B cell (primary cell): Measurements from ENCODE around the gene IL13. TPM values are rescaled to one million over a fixed set of nuclear protein-coding genes. Genes with fewer than 3 reads are reported as not detected.

ENCODE experiments used
- ATAC-seq: fragments of 200-7000 bp; cut with Tn5 transposase; one replicate; pipeline ENCODE4 v1.10.0; 2021; ENCODE audit warnings: low read depth, mild to moderate bottlenecking, moderate number of reproducible peaks, moderate library complexity
- CTCF ChIA-PET: fragments of 350-600 bp; sonication (Branson Sonifier 250); formaldehyde crosslinking; loops from one replicate; lab custom pipeline; 2021; ENCODE audit warnings: antibody characterized with exemption, inconsistent platforms; lab: Charles Lee
- POLR2A ChIA-PET: fragments of 350-600 bp; sonication (Branson Sonifier 250); formaldehyde crosslinking; loops from one replicate; lab custom pipeline; 2021; ENCODE audit warnings: antibody characterized with exemption; lab: Charles Lee
- DNase-seq: peaks from one replicate; pipeline ENCODE4 v3.0.0; 2013
- H2AFZ ChIP-seq: 2 replicates; pipeline ENCODE4 v1.6.1; 2012; ENCODE audit warnings: mild to moderate bottlenecking, low read depth, low read length; ENCODE audit not compliant: insufficient read depth, poor library complexity, severe bottlenecking
- H3K27ac ChIP-seq, 2 donors: 1 replicate in 1 of 2; 2 replicates in 1 of 2; pipeline ENCODE4 v1.5.1; 2012 to 2013; ENCODE audit warnings: low read length in 2 of 2, mild to moderate bottlenecking in 2 of 2, moderate library complexity in 1 of 2
- H3K27me3 ChIP-seq, 4 experiments: fragments of 200-600 bp in 1 of 4; sonication (generic) in 1 of 4; replicated peaks in 1 of 4; 1 replicate in 2 of 4; 2 replicates in 2 of 4; pipeline versions ENCODE4 v1.6.1 to v1.7.0; 2013 to 2016; ENCODE audit warnings: low read length in 3 of 4, mild to moderate bottlenecking in 2 of 4, mixed read lengths in 1 of 4, moderate library complexity in 1 of 4; ENCODE audit not compliant: insufficient read depth in 4 of 4, control insufficient read depth in 3 of 4; ENCODE audit errors: control extremely low read depth in 1 of 4
- H3K36me3 ChIP-seq, 2 experiments: replicated peaks in 1 of 2; 1 replicate in 1 of 2; 2 replicates in 1 of 2; pipeline versions ENCODE4 v1.6.1 to v1.7.1; 2013; ENCODE audit warnings: low read length in 1 of 2; ENCODE audit not compliant: insufficient read depth in 2 of 2, control insufficient read depth in 1 of 2; ENCODE audit errors: control extremely low read depth in 1 of 2, extremely low read depth in 1 of 2
- H3K4me1 ChIP-seq, 2 donors: fragments of 200-600 bp in 1 of 2; sonication (generic) in 1 of 2; 1 replicate in 1 of 2; 2 replicates in 1 of 2; pipeline versions ENCODE4 v1.5.1 to v1.6.1; 2013 to 2017; ENCODE audit warnings: low read length in 2 of 2; ENCODE audit not compliant: control insufficient read depth in 2 of 2, insufficient read depth in 2 of 2
- H3K4me2 ChIP-seq: replicated peaks from 2 replicates; pipeline ENCODE3; 2012; ENCODE audit warnings: mild to moderate bottlenecking, low read depth, low read length; ENCODE audit not compliant: poor library complexity, severe bottlenecking
- H3K4me3 ChIP-seq, 5 experiments: fragments of 200-600 bp in 1 of 5; sonication (generic) in 1 of 5; 1 replicate in 3 of 5; 2 replicates in 2 of 5; pipeline versions ENCODE4 v1.5.1 to v1.7.0; 2011 to 2016; ENCODE audit warnings: low read length in 4 of 5, mild to moderate bottlenecking in 4 of 5, low read depth in 2 of 5, control low read depth in 1 of 5, moderate library complexity in 1 of 5; ENCODE audit not compliant: insufficient read depth in 1 of 5; ENCODE audit errors: control extremely low read depth in 1 of 5, extremely low read depth in 1 of 5
- H3K79me2 ChIP-seq: fragments of 200-600 bp; sonication (generic); one replicate; pipeline ENCODE4 v1.6.0; 2016; ENCODE audit warnings: low read length; ENCODE audit not compliant: control insufficient read depth, insufficient read depth
- H3K9ac ChIP-seq: fragments of 200-600 bp; sonication (generic); 2 replicates; pipeline ENCODE4 v1.6.1; 2017; ENCODE audit warnings: mild to moderate bottlenecking, low read length, moderate library complexity
- H3K9me3 ChIP-seq, 3 donors: one replicate each; pipeline versions ENCODE4 v1.6.1 to v1.7.1; 2013; ENCODE audit warnings: low read length in 2 of 3; ENCODE audit not compliant: control insufficient read depth in 2 of 3, insufficient read depth in 1 of 3; ENCODE audit errors: control extremely low read depth in 1 of 3
- H4K20me1 ChIP-seq: 2 replicates; pipeline ENCODE4 v1.6.0; 2012; ENCODE audit warnings: mild to moderate bottlenecking, low read length; ENCODE audit not compliant: insufficient read depth, control insufficient read depth, poor library complexity, severe bottlenecking
- H3K27ac Mint-ChIP-seq: one replicate; pipeline ENCODE4 v1.8.0; 2021; ENCODE audit warnings: mixed read lengths
- H3K27me3 Mint-ChIP-seq: one replicate; pipeline ENCODE4 v1.8.0; 2021; ENCODE audit warnings: mixed read lengths
- H3K4me1 Mint-ChIP-seq: one replicate; pipeline ENCODE4 v1.8.0; 2021; ENCODE audit warnings: mixed read lengths
- H3K4me3 Mint-ChIP-seq: one replicate; pipeline ENCODE4 v1.8.0; 2021; ENCODE audit warnings: mixed read lengths
- H3K9me3 Mint-ChIP-seq: one replicate; pipeline ENCODE4 v1.8.0; 2022; ENCODE audit warnings: mixed read lengths; ENCODE audit not compliant: insufficient read depth
- EZH2 ChIP-seq: IDR thresholded peaks from 2 replicates; pipeline ENCODE4 v1.6.1; 2012; ENCODE audit warnings: borderline replicate concordance, low read depth, mild to moderate bottlenecking, moderate library complexity, low read length; ENCODE audit not compliant: insufficient read depth, poor library complexity, severe bottlenecking
- WGBS: methylation state at CpG from one replicate; pipeline ENCODE4 v1.1.5; 2013; ENCODE audit warnings: missing lambda C conversion rate; ENCODE audit not compliant: insufficient coverage; 5-methylcytosine and 5-hydroxymethylcytosine counted together
- intact Hi-C: fragments of 100-400 bp; cut with micrococcal nuclease; formaldehyde crosslinking; loops from one replicate; pipeline ENCODE4 v1.10.0; 2022
- polyA plus RNA-seq: library from polyadenylated mRNA; depleted of rRNA; stranded (reverse); fragments of >200 nt; gene quantifications from 2 replicates; pipeline ENCODE4 v1.2.3, GENCODE V29; 2012
- total RNA-seq, 2 donors: library from RNA; stranded (reverse); fragments of 120-200 nt in 1 of 2; gene quantifications; 1 replicate in 1 of 2; 2 replicates in 1 of 2; pipeline versions ENCODE4 v1.2.3 to v1.2.4, GENCODE V29; 2013 to 2022
- TF ChIP-seq, protein P1 (sequence below): fragments of 200-600 bp; IDR thresholded peaks from one replicate; pipeline ENCODE4 v1.8.0; 2022; ENCODE audit warnings: antibody characterized with exemption, mild to moderate bottlenecking

IL13 gene
- total and polyA plus RNA-seq, 2 donors (not counting 1 experiment from before 2014, with no cell fraction given), result 0.42 to 0.45 TPM

DNA sequence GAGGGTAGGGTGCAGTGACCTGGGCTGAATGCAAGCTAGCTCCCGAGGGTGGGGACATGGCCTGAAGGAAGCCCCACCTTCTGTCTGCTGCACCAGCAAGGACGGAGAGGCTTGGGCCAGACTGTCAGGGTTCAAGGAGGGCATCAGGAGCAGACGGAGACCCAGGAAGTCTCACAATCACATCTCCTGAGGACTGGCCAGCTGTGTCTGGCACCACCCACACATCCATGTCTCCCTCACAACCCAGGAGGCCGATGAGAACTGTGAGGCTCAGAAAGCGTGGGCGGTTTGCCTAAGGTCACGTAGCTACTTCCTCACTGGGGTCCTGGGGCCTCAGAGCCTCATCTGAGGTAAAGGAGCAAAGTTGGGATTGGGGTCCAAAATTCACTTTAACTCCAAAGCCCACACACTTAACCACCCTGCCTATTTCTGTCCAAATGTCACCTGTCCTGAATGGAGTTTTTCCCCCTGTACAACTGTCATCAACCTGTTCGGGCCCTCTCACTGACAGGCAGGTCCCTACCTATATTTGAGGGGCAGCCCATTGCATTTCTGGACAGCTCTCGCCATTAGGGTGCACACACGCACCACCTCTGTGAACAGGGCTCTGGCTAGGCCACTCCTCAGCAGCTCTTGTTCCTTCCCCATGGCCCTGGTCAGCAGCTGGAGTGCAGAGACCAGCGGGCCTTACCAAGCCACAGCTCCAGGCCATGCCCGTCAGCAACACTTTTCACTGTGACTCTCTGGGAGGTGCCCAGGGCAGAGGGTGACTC is 3.4 kb downstream of the IL13 start:
- Histone ChIP-seq H3K4me1 (peaks cover 5 to 22% of the 10 kb centered on the region in 2 donors), H3K36me3 (no peaks in the 10 kb centered on the region), H3K79me2 (no peaks in the 10 kb centered on the region), H4K20me1 (no peaks in the 10 kb centered on the region), H3K9me3 (peaks cover 0 to 7% (median 0%) of the 10 kb centered on the region in 3 donors), H3K9ac (no peak overlapping the region), H3K27me3 (peaks cover 0 to 22% (median 6%) of the 10 kb centered on the region in 4 experiments), H3K27ac (no peak overlapping the region), H3K4me3 (no peak overlapping the region), H2AFZ (no peak overlapping the region), H3K4me2 (no peak overlapping the region)
- ChIA-PET POLR2A (no interaction called here), CTCF (interaction anchor here (1.3 to 2.0 kb wide), 2 partner anchors 159 to 161 kb away, joined by 3 to 7 read pairs; no protein-coding TSS in a partner anchor)
- no peak overlapping the region for H3K27ac Mint-ChIP-seq
- H3K4me3 Mint-ChIP-seq, result no peak overlapping the region
- ATAC-seq (peak; percentile 29), DNase-seq (no peak)
- intact Hi-C loops, result no loop called here
- H3K4me1 Mint-ChIP-seq, result peaks cover 36% of the 10 kb centered on the region
- 91% methylated on average over 8 of the region's 12 CpGs for WGBS
- H3K9me3 Mint-ChIP-seq, result no peaks in the 10 kb centered on the region
- TF ChIP-seq EZH2, result no peak
- TF ChIP-seq, protein P1, sequence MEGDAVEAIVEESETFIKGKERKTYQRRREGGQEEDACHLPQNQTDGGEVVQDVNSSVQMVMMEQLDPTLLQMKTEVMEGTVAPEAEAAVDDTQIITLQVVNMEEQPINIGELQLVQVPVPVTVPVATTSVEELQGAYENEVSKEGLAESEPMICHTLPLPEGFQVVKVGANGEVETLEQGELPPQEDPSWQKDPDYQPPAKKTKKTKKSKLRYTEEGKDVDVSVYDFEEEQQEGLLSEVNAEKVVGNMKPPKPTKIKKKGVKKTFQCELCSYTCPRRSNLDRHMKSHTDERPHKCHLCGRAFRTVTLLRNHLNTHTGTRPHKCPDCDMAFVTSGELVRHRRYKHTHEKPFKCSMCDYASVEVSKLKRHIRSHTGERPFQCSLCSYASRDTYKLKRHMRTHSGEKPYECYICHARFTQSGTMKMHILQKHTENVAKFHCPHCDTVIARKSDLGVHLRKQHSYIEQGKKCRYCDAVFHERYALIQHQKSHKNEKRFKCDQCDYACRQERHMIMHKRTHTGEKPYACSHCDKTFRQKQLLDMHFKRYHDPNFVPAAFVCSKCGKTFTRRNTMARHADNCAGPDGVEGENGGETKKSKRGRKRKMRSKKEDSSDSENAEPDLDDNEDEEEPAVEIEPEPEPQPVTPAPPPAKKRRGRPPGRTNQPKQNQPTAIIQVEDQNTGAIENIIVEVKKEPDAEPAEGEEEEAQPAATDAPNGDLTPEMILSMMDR, result no peak
- H3K27me3 Mint-ChIP-seq, result peaks cover 17% of the 10 kb centered on the region

DNA sequence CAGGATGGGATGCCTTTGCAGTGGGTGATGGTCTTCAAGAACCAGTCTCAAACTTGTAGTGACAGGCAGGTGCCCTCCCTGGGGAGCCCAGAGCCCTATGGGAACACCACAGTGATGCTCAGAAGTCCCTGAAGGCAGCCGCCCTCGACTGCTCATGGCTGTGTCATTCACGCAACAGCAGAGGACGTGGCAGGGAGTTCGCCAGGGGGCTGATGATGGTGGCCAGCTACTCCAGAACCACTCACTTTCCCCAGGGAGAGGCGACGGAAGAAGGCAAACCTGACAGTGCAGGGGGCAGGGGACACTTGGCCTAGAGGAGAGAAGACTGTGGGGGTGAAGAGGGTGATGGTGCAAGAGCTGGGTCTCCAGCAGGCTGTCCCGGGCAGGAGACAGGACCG is 4.0 kb downstream of the IL13 start:
- no CpG with 5 or more reads among the region's 9 CpGs for WGBS
- H2AFZ ChIP-seq, result no peak overlapping the region
- CTCF ChIA-PET, result interaction anchor here (2.0 kb wide), 1 partner anchor 158 kb away, joined by 7 read pairs; no protein-coding TSS in a partner anchor
- H3K4me2 ChIP-seq, result no peak overlapping the region
- intact Hi-C loops, result no loop called here
- ATAC-seq (peak; percentile 29), DNase-seq (no peak)
- Mint-ChIP-seq H3K9me3 (no peaks in the 10 kb centered on the region), H3K4me3 (no peak overlapping the region), H3K27me3 (peaks cover 11% of the 10 kb centered on the region), H3K4me1 (peaks cover 30% of the 10 kb centered on the region), H3K27ac (no peak overlapping the region)
- no peaks in the 10 kb centered on the region for H3K36me3 ChIP-seq
- peaks cover 0 to 16% of the 10 kb centered on the region in 2 donors for H3K4me1 ChIP-seq
- no peak overlapping the region for H3K9ac ChIP-seq
- no peaks in the 10 kb centered on the region for H3K79me2 ChIP-seq
- POLR2A ChIA-PET, result no interaction called here
- TF ChIP-seq, protein P1, result no peak
- no peak for TF ChIP-seq EZH2
- H3K27me3 ChIP-seq, result peaks cover 0 to 16% (median 1%) of the 10 kb centered on the region in 4 experiments
- no peaks in the 10 kb centered on the region for H4K20me1 ChIP-seq
- peaks cover 0 to 4% (median 0%) of the 10 kb centered on the region in 3 donors for H3K9me3 ChIP-seq
- H3K27ac ChIP-seq, result no peak overlapping the region
- no peak overlapping the region for H3K4me3 ChIP-seq
